SK-N-SH (cell line): ENCODE data around the gene IFNAR1.

Experiments used
- CHD2 ChIP-seq: fragments of 150-350 bp; IDR thresholded peaks from 2 replicates; pipeline ENCODE4 v1.6.1; 2018; ENCODE audit warnings: low read length; ENCODE audit not compliant: partially characterized antibody
- CTCF ChIP-seq: fragments of 200-600 bp; sonication (generic); IDR thresholded peaks from 2 replicates; pipeline ENCODE4 v1.6.1; 2017; ENCODE audit warnings: antibody characterized with exemption, mild to moderate bottlenecking, moderate library complexity
- ELF1 ChIP-seq: IDR thresholded peaks from 2 replicates; pipeline ENCODE4 v1.4.0; 2012
- EP300 ChIP-seq, 2 experiments: IDR thresholded peaks; 2 replicates each; pipeline versions ENCODE4 v1.4.0 to v1.6.1; 2012; ENCODE audit warnings: borderline replicate concordance in 1 of 2, low read depth in 1 of 2, low read length in 1 of 2
- FOXJ3 ChIP-seq: sonication (generic); formaldehyde crosslinking; IDR thresholded peaks from 2 replicates; pipeline ENCODE4 v1.5.1; 2020; ENCODE audit warnings: mild to moderate bottlenecking, missing genetic modification reagents
- GABPA ChIP-seq: IDR thresholded peaks from 2 replicates; pipeline ENCODE4 v1.4.0; 2012; ENCODE audit warnings: low read depth, mild to moderate bottlenecking
- GATA2 ChIP-seq: sonication (generic); formaldehyde crosslinking; IDR thresholded peaks from 2 replicates; pipeline ENCODE4 v1.5.0; 2020; ENCODE audit warnings: mild to moderate bottlenecking, missing genetic modification reagents
- JUND ChIP-seq: IDR thresholded peaks from 2 replicates; pipeline ENCODE4 v1.4.0; 2012
- MAX ChIP-seq: IDR thresholded peaks from 2 replicates; pipeline ENCODE4 v1.4.0; 2012; ENCODE audit warnings: low read depth
- POLR2AphosphoS5 ChIP-seq: IDR thresholded peaks from 2 replicates; pipeline ENCODE4 v1.6.1; 2012; ENCODE audit warnings: low read depth, low read length
- RXRA ChIP-seq: IDR thresholded peaks from 2 replicates; pipeline ENCODE4 v1.4.0; 2012; ENCODE audit warnings: low read depth, mild to moderate bottlenecking, borderline replicate concordance
- USF2 ChIP-seq: fragments of 150-350 bp; IDR thresholded peaks from 2 replicates; pipeline ENCODE4 v1.6.1; 2017; ENCODE audit warnings: antibody characterized with exemption, low read length, low read depth, borderline replicate concordance
- ZBTB33 ChIP-seq: IDR thresholded peaks from 2 replicates; pipeline ENCODE4 v1.4.0; 2012; ENCODE audit warnings: low read depth, borderline replicate concordance

GRCh38 chr21:33289199-33289819, 35.5 kb upstream of the IFNAR1 start:
- TF ChIP-seq CTCF, result no peak
- no peak for TF ChIP-seq GABPA
- TF ChIP-seq POLR2AphosphoS5, result no peak
- no peak for TF ChIP-seq USF2
- TF ChIP-seq EP300 (IDR thresholded peaks at IDR 0.05; ENCODE audit: borderline replicate concordance in 1 of 2, low read depth in 1 of 2, low read length in 1 of 2), result no peak
- TF ChIP-seq JUND, result no peak
- no peak for TF ChIP-seq FOXJ3 (CRISPR knock-in tag)
- no peak for TF ChIP-seq GATA2 (CRISPR knock-in tag)
- no peak for TF ChIP-seq RXRA
- no peak for TF ChIP-seq MAX
- no peak for TF ChIP-seq ZBTB33
- no peak for TF ChIP-seq ELF1
- TF ChIP-seq CHD2, result no peak
